HTR-8/SVneo (cell line): ENCODE measurements around the gene GRAMD1B.
A peak's percentile ranks its signal among the peaks of the same experiment; 100 is the strongest.

ENCODE experiments used
- DNase-seq: peaks from one replicate; pipeline ENCODE4 v3.0.0; 2011; ENCODE audit warnings: low spot score, mixed read lengths; ENCODE audit not compliant: insufficient read length
- FAIRE-seq: peaks from 2 replicates; lab custom pipeline; 2011; peaks lifted over from hg19 to GRCh38; lab: Jason Lieb, UNC

Gene GRAMD1B

DNA sequence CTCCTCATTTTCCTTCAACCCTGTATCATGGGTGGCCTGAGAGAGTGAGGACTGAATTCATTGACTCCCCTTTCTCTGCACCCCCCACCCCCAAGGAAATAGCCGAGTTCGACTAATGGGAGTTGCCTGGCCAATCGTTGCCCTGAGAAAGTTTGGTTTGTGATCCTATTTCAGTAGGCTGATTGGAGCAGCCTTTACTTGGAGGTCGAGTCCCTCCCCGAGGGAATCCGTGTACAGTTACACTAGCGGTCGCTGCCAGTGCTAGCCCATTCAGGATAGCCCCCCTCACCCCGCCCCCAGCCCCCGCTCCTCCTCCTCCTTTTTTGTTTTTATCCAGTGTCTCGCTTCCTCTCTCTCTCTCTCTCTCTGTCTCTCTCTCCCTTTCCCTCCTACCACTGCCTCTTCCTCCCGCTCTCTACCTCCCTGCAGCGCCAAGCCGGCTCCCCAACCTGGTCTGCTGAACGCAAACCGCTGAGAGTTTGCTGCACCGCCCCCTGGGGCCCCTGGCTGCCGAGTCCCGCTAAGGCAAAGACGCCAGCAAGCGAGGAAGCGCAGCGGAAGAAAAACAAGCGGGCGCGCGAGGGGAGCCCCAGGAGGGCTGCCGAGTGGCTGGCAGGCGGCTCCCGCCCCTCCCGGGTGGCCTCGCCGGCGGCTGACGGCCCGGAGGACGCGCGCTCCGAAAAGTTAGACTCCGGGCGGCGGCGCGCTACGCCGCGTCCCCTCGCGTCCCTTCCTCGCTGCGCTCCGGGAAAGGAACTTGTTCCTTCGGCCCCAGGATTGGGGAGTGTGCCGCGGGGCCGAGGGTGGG is at the start of gene GRAMD1B:
TSS of gene GRAMD1B (plus strand) at position 357 of the 808 bp plus-strand sequence. CDS start 524 bp downstream, outside the sequence.
- no peak for FAIRE-seq
- DNase-seq, result peak; percentile 83

DNA sequence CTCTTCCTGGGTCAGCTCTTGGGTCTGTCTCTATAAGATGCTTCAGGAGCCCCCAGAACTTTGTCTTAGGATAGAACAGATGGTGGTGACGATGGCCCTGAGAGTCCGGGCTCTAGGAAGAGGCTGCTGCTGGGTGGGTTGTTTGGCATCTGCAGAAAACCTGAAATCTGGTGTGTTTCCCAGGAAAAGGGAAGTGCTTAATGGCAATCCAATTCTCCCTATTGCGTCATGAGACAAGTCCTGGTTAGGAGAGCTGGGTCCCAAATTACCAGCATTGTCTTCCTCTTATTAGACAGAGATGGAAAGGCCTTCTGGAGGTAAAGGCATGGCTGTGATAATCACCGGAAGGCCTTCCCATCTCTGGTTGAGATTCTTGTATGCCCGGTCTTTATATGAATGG is 48.9 kb upstream of the GRAMD1B start:
- FAIRE-seq (no peak), DNase-seq (no peak)

DNA sequence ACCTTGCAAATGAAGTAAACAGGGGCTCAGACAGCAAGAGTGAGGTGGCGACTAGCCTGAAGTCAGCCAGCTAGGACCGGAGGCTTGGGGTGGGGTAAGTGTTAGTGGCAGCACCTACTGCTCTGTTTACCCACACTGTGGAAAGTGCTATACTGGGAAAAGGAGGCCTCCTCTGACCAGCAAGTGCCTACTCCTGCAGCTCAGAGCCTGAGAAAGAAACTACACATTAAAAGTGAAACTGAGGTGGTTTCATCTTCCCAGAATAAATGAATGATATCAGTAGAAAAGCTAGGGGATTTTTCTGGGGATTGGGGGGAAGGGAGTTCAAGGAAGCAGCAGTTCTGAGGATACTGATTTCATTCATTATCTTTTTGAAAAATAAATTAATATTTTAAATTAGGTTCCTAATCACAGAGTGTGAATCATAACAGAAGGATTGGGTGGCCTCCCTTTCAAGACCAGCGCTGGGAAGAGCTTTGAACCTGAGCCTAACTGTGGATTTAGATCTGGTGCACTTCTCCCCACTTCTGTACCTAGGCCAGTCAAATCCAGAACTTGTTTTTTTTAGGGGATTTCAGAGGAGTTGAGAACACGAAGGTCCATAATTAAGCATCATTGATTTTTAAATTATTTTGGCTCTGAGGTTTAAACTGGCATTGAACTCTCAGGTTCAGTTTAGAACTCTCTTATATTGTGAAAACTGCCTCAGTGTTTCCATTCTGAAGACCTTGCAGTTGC is 48.1 kb upstream of the GRAMD1B start:
- FAIRE-seq (no peak), DNase-seq (no peak)

DNA sequence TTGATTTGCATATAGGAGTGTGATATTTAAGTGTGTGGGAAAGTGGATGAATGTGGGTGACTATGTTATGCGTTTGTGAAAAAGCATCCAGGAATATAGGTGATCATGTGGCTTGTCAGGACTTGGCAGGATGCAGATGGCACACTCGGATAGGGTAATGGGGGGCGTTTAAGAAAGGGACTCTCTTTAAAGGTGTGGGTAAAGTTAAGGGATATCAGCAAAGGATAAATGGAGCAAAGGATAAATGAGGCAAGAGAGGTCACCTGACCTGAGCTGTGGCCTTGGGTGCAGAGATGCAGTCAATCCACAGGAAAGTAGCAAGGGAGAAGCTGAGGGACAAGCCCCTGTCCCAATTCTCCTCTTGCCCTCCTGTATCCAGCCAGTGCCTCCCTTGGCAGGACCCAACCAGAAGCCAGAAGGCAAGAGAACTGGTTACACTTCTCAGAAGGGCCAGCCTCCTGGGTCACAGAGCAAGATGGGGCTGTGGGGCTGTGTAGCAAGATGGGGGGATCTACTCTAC is 47.5 kb upstream of the GRAMD1B start:
- no peak for DNase-seq

DNA sequence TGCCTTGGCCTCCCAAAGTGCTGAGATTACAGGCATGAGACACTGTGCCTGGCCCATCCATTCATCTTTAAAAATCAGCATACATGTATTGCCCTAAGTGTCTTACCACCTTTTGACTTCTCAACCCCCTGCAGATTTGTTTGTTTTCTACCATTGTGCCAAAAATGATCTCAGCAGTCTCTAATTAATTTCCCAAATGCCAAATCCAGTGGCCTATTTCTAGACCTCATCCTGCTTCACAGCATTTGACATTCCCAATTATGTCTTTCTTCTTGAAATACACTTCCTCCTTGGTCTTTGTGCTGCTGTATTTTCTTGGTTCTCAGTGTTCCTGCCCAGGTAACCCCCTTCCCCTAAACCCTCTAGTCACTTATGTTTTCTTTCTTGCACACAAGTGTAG is 46.0 kb upstream of the GRAMD1B start:
- DNase-seq (no peak), FAIRE-seq (no peak)

More for the DNA sequence above, 47.5 kb upstream of the GRAMD1B start:
- FAIRE-seq, result peak; percentile 52

DNA sequence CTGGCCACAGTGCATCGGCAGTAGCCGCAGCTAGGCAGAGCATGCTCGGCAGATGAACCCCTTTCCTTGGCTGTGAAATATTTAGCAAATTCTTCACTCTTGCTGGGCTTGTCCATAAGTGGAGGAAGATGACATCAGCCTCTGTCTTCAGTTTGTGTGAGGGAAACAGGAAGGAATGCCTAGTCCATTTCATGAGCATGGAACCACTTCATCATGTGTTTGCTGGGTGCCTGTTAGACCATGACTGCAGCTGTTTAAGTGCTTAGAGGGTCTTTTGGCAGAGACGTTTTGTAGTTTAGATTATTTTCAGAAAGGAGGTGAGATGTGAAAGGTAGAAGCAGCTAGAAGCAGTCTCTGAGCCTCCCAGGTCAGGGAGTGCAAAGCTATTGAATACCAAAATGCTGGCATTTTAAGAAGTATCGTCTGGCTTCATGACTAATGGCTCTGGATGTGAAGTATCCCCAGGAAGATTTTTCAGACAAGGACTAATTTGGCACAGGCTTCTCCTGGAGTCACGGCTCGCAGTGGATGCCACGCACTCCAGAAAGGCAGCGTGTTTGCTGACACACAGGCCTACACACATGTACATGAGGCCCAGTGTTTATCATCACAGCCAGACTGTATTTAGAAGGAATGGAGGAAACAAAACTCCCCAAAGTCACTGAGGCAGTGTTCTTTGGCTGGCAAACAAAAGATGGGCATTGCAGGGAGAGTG is 43.1 kb upstream of the GRAMD1B start:
- peak; percentile 26 for FAIRE-seq
- no peak for DNase-seq

DNA sequence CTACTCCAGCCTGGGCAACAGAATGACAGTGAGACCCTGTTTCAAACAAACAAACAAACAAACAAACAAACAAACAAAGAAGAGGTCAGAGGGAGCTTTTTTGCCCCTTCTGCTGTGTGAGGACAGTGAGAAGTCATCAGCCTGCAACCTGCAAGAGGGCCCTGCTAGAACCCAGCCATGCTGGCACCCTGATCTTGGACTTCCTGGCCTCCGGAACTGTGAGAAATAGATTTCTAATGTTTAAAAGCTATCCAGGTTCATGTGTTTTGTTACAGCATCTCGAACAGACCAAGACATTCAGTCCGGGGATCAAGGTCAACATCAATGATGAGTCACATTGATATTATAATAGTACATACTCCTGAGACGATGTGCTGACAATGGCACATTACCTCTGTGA is 41.4 kb upstream of the GRAMD1B start:
- FAIRE-seq, result no peak
- DNase-seq, result no peak

DNA sequence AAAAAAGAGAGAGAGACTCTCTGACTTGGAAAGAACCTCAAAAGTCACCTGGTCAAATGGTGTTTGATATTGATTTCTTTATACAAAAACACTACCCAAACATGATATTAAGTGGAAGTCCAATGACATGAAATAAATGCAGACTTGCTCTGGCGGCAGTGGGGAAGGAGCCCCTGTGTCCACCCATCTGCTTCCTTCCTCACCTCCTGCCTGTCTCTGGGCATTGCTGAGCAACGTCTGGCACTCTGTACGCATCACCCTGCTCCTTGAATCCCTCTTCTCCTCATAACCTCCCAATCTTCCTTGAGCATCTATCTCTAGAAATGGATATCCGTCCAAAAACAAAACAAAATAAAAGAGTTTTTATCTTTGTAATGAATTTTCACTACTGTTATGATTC is 39.9 kb upstream of the GRAMD1B start:
- no peak for DNase-seq
- no peak for FAIRE-seq

DNA sequence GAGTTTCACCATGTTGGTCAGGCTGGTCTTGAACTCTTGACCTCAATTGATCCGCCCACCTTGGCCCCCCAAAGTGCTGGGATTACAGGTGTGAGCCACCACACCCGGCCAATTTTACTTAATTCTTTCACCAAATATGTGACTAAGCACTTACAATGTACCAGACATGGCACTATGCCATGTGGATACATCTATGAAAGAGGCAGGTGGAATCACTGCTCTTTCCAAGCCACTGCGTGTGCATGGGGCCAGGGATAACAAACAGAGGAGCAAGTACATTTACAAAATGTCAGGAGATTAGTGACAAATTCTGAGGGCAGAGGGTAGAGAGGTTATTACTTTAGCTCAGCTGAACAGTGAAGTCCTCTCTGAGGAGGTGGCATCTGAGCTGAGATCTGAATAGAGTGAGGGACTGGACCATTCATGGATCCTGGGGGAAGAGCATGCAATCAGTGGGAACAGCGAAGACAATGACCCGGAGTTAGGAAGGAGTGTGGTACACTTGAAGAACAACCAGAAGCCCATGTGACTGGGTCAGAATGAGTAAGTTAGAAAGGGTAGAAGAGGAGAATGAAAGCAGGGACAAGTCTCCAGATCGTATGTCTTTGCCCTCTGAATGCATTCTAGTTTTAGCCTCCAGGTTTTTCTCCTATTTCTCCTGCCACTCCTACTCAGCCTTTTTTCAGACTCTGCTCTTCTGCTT is 38.3 kb upstream of the GRAMD1B start:
- FAIRE-seq (no peak), DNase-seq (no peak)

DNA sequence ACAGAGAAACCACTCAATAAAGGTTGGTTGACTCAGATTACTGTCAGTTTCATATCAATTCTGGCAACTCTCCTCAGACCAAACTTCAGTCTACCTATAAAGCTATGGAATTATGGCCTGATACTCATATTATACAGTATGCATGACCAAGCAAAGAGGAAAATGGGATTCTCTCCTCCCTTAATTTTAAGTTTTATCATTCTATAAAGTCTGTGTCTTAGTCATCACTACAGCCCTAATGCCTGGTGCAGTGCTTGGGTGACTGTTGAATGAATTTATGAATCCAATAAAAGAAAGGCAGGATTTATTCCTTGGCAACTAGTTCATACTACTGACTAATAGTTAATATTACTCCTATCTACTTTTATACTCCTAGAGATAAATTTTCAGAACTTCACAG is 37.6 kb upstream of the GRAMD1B start:
- FAIRE-seq, result no peak
- no peak for DNase-seq

DNA sequence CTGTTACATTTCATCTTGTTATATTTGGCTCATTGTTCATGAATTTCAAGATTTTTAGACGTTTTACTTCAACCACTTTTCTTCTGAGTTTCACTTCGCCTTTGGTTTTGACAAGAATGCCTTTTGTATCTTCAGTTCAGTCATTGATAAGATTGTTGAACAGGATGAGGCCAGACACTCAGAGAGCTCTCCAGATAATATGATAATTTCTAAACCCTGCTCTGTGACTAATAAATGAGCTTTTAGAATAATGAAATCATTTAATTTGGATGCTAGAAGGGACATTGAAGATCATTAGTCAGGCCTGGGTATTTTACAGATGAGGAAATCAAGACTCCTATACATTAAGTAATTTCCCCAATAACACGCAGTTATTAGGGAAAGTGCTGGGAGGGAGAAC is 37.2 kb upstream of the GRAMD1B start:
- no peak for DNase-seq
- FAIRE-seq, result no peak

DNA sequence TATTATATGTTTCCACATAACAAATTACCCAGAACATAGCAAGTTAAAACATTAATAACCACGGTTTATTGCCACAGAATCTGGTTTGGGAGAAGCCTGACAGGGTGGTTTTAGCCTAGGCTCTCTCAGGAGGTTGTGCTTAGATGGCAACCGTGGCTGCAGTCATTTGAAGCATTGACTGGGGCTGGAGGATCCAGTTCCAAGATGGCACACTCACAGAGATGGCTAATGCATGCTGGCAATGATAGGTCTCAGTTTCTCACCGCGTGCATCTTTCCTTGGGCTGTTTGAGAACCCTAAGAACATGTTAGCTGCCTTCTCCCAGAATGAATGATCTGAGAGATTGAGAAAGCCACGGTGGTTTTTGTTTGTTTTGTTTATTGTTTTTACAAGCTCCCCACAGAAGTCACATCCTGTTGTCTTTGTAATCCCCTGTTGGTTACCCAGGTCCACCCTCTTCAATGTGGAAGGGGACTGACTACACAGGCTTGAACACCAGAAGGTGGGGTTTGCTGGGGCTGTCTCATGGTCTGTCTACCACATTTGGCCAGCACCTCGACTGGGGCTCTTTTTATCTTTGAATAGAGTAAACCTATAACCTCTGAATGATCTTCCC is 36.6 kb upstream of the GRAMD1B start:
- DNase-seq (no peak), FAIRE-seq (no peak)

DNA sequence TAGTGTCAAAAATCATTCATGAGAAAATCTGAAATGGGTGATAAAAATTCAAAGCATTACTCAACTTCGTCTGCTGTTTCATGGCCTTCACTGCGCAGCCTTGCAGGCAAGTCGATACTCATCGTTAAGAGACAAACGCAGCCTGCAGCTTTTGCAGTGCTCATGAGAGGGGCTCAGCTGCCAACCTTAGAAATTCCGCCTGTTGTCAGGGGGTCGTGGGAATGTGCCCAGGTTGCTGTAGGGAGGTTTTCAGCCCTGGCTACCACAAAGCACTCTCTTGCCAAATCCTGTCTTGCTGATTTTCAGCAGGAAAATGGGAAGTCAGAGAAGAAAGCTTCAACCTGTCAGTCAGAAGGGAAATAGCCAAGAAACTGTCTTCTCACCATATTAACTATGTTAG is 25.4 kb upstream of the GRAMD1B start:
- FAIRE-seq (no peak), DNase-seq (no peak)

DNA sequence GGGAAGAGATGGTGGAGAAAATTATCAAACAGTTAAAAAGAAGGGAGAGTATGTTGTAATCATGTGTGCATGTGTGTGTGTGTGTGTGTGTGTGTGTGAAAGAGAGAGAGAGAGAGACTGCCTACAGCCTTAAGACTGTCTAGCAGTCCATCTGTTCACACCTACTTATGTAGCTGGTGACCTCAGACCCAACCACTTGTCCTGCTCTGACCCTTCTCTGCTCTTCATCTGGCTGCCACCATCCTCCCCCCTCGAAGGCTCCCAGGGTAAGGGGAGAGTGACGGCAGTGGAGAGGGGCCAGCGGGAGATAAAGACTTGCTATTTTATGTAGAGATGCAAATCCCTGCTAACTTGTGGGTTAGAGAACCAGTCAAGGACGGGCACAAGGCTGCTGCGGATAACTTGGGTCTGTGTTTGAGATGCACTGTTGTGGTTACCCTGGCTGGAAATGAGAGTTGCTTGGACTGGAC is 24.9 kb upstream of the GRAMD1B start:
- FAIRE-seq (no peak), DNase-seq (no peak)

DNA sequence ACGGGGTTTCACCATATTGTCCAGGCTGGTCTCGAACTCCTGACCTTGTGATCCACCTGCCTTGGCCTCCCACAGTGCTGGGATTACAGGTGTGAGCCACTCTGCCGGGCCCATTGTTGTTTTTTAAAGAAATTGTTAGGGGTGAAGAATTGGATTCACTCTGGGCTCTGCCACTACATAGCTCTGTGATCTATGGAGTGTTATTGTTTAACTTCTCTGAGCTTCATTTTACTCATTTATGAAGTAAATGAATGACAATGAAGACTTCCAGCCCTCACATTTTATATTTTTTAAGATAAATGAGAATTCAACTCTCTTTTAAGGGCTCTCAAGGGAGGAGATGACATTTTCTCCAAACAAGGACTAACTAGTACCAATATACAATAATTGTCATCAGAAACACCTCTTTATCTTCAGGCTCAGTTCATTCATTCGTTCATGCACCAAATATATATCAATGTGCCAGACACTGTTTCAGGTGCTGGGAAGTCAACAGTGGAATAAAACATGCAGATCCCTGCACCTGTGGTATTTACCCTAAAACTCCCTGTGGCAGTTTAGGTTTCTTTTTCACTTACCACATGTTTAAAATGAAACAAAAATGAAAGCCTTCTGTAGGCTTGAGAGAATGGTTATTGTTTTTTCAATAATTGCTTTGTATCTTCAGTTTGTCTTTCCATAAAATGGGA is 23.5 kb upstream of the GRAMD1B start:
- DNase-seq, result no peak
- FAIRE-seq, result no peak

DNA sequence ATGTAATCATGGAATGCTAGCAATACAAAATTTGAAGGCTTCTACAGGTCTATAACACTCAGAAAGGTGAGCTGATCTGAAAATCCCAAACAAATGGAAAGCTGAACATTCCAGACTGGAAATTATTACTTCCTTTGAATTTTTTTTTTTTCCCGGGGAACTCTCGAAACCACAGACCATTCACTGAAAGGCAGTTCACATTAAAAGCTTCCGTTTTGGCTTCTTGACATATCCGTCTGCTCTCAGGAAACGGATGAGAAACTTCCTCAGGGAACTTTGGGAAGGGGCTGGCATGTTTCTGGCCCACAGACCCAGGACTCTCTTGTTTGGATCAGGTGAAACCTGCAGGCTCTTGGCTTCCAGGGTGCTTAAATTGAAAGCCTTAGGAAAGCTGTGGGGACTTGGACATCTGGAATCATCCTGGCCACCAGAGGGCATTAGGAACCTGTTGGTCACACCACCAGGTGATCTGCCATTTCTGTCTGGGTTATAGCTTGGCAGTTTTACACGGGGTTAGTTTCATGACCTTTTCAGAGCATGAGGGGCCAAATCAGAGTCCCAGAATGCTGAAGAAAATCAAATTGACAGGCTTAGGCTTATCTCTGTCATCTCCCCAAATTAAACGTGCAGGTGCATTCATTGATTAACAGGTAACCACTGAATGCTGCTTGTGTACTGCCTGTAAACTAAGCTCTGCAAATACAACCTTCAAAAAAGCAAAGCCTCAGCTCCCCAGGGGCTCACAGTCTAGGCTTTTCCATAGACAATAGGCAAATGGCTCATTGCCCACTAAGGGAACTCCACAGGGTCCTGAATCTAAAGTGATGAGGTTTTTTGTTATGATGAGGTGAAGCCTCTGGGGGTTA is 22.7 kb upstream of the GRAMD1B start:
- DNase-seq (peak; percentile 52), FAIRE-seq (no peak)

DNA sequence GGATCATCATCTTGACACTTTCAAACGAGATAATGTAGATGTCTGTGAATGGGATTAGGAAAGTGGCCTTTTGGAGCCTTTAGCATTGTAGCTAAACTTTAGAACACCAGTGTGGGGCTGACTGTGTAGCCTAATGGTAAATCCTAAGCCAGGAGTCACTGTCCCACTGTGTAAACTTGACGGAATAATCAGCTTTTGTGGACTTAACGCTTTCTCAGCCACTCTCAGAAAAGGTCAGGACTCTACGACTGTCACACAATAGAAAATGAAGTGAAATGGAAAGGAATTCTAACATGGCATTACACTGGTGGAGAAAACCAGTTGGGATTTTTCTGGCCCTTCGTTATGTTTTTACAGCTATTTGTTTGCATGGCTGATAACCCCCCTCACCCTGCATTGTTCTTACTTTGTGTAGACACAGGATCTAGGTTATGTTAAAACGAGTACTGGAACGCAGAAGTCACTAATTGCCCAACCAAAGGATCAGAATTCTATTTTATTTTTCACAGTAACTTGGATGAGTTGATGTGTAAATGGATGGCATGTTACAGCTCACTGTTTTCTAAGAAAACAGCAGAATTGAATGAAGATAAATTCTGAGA is 22.0 kb upstream of the GRAMD1B start:
- DNase-seq (no peak), FAIRE-seq (no peak)
